HG03469 (cell line): ENCODE results near the gene EXPH5.
"Not testable (repeated sequence)": the region's sequence is repeated elsewhere in the genome, so short reads cannot be mapped to it uniquely, and the experiment has no call there.

ENCODE experiments used
- ATAC-seq: cut with Tn5 transposase; IDR thresholded peaks from one replicate; pipeline ENCODE4 v1.9.1; 2021; ENCODE audit warnings: mild to moderate bottlenecking, moderate library complexity, moderate number of reproducible peaks; ENCODE audit not compliant: unreplicated experiment

EXPH5 gene

DNA sequence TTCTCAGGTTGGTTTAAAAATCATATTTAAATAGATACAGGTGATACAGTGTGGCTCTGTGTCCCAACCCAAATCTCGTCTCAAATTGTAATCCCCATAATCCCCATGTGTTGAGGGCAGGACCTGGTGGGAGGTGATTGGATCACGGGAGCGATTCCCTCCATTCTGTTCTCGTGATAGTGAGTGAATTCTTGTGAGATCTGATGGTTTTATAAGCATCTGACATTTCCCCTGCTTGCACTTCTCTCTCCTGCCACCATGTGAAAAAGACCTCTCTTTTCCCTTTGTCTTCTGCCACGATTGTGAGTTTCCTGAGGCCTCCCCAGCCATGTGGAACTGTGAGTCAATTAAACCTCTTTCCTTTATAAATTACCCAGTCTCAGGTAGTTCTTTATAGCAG is 9.2 kb upstream of the EXPH5 start:
- ATAC-seq: not testable (repeated sequence)

DNA sequence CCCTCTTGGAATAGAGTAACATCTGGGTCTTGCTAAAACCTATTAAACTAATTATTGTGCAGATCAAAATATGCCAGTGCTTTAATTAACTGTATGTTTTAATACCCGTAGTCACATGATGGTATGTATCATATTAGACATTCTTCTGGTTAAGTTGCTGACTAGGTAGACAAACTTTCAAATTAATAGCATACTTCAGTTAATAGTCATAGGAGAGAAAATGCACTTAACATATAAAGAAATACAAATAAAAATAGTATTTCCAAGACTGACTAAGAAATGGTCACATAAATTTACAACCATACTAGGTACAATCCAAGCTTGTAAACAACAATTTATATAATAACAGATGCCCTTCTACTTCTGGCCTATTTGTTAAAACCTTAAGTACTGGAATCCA is 7.6 kb upstream of the EXPH5 start:
- ATAC-seq: no peak

DNA sequence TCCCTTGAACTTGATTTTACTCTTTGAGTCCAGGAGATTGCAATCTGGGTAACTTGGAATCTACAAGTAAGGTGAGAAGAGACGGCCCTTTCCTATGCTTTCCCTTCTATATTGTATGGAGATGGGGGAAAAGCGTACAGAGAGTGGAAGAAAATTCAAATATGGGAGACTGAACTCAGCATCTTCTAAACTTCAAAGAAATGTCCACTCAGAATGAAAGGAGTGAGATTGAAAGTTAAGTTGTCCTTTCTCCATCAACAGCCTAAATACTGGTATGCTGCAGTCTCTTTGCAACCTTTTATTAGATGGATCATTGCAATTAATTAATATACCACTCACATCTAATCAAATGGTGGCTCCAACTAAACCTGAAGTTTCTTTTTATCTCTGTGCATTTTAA is 6.4 kb upstream of the EXPH5 start:
- ATAC-seq: no peak

DNA sequence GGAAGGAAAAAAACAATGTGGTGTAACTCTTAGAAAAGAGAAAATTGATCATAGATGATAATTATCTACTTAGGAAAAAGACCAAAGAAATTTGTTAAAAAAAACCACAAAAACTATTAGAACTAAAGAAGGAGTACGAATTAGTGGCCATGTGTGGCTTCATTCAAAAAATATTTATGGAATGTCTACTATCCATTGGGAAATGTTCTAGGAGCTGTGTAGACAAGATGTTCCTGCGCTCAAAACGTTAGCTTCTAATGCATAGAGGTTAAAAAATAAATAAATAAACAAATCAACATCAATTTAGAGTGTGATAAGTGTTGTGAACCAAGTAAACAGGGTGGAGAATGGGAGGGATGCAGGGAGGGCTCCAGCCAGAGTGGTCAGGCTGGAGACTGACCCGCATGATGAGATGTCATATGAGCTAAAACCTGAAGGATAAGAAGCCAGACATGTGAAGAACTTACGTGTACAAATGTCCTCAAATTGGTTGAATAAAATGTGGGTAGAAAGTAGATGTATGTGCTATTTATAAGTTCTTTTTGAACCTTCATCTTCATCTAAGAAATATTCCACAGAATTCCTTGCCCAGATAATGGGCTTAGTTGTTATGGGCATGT is 4.3 kb upstream of the EXPH5 start:
- no peak for ATAC-seq

DNA sequence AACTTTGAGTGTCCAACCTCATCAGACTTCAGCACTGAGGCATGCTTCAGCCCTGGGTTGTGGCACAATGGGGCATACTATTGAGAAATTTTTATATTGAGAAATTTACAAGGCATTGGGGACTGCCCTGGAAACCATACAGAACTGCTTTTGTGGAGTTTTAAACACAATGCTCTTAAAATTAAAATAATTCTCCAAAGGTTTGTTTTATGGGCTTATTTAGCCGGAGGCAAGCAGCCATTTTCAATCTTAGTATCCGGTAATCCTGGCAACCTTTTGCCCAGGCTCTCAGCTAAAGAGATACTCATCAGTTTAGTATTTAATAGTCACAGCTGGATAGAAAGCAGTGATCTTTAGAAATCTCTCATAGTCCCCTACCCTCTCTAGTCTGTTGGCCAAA is 3.1 kb upstream of the EXPH5 start:
- no peak for ATAC-seq

DNA sequence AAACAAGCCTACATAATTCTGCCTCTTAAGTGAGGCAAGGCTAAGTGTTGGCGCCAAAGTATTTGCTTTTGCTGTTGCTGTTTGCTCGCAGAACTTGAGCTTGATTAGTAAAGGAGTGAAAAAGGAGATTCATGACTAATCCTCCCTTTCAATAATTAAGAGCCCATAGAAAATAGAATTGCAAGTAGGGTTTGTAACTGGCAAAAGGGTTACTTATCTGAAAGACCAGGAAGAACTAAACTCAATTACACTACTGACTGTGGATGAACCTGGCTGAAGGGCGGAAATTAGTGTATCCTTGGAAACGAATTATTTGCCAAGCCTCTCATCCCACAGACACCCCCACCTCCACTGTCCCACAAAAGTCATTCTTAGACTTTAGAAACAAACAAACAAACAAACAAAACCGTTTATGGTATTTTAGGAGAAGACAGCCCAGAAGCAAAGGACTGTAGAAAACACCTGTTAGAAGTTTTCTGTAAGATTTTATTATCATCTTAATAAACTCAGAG is 411 bp upstream of the EXPH5 start:
- no peak for ATAC-seq

DNA sequence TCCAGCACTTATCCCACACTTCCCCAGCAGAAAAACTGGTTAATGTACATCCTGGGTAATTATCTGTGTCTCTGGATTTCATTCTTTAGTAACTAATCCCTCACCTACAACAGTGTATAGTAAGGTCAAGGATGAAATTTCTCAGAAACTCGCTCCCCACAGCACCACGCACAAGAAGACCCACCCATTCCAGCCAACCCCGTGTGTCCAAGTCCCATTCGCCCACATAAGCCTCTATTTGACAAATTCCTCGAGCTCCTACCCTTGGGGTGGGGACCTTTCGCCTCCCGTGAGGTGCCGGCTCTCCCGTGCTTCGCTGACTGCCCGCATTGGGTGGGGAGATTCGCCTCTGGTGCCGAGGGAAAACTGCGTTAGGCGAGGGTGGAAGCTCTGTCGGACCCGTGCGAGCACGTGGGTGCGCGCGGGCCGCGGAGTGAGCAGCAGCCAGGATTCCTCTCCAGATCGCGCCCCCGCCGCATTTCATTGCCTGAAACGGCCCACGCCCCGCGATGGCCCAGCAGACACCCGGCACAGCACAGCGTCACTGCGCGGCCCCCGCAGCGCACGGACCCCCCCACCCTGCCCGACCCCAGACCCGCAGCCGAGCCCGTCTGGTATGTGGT is 866 bp downstream of the EXPH5 start:
- peak; percentile 8 for ATAC-seq

DNA sequence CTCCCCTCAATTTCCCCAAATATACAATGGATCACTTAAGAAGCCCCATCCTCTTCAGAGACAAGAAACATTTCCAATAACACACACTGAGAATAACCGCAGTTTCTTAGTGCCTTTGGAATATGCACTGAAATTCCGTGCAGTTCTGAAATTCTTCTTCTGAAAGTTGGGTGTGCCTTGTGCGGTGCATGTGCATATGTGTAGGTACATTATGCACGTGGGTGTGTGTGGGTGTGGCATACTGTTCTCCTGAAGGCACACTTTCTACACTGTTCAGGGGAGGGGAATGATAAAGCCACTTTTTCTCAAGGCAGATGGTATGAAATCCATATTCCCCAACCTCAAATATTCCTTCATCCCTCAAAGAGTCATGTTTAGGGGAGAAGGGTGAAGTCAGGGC is 1.7 kb downstream of the EXPH5 start:
- no peak for ATAC-seq

DNA sequence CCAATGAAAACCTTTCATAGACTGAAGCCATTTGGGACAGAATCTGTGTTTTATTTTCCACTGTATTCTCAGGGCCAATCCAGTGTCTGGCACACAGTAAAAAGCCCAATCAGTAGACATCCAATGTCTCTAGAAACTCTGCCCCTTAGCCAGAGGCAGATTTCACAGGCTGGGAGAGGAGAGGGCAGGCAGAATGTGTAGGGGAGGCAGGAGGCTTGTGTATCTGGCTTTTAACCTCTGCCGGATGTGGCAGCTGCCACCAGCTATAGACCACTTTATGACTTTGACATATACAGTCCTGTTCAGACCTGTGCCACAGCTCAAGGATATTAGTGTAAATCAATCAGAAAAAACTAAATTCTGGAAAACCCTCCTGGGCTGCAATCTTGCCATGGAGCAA is 4.4 kb downstream of the EXPH5 start:
- no peak for ATAC-seq

DNA sequence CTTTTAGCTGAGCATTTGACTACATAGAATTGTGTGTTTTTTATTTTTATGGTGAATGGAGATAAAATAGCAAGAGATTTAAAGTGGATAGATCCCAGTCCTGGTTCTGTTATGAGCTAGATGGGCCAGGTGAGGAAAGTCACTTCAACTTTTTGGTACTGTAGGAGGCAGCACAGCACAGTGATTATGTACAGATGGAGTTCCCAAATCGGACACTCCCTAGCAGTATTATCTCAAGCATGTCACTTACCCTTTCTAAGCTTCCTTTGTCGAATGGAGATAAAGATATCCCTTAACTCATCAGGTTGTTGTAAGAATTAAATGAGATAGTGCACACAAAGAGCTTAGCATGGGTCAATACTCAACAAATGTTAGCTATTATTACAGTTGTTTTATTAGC is 5.3 kb downstream of the EXPH5 start:
- no peak for ATAC-seq

DNA sequence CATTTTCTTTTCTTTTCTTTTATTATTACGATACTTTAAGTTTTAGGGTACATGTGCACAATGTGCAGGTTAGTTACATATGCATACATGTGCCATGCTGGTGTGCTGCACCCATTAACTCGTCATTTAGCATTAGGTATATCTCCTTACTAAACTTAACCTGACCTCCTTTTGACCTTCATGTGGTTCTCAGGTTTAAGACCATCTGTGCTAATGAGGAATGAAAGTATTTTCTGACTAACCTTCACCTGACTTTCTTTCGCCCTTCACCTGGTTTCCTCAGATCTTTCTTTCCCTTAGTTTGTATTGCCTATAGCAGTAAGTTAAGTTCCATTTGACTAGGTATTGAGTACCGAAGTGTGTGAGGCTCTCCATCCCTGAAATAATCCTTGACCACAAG is 6.5 kb downstream of the EXPH5 start:
- no peak for ATAC-seq

DNA sequence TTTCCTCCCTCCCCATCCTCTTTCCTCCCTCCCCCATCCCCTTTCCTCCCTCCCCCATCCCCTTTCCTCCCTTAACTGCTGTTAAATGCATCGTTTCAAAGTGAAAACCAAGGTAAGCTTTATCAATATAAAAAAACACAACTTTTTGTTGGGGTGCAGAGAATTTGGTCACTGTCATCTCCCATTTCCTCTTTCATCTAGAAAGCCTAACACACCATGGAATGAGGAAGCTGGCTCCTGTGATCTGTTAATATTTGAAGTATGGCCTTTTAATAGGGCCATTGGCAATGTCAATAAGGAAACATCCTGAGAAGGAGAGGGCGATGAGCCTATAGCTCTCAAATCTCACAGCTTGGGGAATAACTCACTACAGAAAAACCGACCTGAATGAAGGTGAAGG is 7.0 kb downstream of the EXPH5 start:
- ATAC-seq: no peak

DNA sequence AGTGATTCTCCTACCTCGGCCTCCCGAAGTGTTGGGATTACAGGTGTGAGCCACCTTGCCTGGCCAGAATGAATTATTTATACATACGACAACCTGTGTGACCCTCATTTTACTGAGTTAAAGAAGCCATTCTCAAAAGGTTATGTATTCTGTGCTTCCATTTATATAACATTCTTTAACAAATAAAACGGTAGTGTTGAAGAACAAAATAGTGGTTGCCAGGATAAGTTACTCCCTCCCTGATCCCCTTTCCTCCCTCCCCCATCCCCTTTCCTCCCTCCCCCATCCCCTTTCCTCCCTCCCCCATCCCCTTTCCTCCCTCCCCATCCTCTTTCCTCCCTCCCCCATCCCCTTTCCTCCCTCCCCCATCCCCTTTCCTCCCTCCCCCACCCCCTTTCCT is 7.4 kb downstream of the EXPH5 start:
- ATAC-seq: not testable (repeated sequence)

DNA sequence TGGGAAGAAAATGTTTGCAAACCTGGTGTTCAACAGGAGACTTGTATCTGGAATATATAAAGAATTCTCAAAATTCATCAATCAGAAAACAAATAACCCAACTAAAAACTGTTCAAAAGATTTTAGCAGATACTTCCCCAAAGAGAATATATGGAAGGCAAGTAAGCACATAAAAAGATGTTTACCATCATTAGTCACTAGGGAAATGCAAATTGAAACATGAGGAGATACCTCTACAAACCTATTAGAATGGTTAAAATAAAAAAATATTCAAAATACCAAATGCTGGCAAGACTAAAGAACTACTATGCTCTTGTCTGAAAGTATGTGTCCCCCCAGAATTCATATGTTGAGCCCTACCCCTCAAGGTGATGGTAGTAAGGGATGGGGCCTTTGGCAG is 8.6 kb downstream of the EXPH5 start:
- ATAC-seq: no peak

DNA sequence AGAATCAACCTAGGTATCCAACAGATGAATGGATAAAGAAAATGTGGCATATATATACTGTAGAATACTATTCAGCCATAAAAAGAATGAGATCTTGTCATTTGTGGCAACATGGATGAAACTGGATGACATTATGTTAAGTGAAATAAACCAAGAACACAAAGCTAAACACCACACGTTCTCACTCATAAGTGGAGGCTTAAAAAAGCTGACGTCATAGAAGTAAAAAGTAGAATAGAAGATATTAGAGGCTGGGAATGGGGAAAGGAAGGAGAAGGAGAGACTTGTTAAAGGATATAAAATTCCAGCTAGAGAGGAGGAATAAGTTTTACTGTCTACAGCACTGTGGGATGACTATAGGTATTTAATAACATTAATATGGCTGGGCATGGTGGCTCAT is 12.9 kb downstream of the EXPH5 start:
- no peak for ATAC-seq

DNA sequence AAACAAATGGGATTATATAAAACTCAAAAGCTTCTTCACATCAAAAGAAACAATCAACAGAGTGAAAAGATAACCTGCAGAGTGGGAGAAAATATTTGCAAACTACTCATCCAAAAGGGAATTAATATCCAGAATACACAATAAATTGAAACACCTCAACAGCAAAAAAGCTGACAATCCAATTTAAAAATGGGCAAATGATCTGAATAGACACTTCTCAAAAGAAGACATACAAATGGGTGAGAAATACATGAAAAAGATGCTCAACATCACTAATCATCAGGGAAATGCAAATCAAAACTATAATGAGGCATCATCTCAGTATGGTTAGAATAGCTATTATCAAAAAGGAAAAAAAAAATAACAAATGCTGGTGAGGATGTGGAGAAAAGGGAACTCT is 13.5 kb downstream of the EXPH5 start:
- no peak for ATAC-seq

DNA sequence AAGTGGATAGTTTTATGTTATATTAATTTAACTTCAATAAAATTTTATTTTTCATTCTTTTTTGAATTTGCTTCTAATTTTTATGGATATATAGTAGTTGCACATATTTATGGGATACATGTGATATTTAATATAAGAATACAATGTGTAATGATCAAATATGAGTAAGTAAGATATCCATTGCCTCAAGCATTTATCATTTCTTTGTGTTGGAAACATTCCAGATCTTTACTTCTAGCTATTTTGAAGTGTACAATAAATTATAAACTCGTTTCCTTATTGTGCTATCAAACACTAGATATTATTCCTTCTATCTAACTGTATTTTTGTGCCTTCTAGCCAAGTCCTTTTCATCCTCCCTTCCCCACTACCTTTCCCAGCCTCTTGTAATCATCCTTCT is 17.0 kb downstream of the EXPH5 start:
- no peak for ATAC-seq

DNA sequence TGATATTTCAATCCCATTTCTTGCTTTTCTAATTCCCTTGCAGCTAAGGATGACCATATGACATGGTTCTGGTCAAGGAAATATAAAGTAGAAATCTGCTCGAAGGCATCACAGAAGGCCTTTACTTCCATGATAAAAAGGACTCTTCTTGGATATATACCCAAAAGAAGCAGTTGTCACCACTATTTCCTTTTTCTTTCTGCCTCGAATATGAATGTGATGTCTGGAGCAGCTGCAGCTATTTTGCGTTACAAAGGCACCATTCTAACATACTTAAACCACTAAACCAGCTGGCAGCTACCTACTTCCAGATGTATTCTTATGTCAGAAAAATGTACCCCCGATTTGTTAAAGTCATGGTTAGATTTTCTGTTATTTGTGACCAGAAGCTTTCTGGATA is 18.9 kb downstream of the EXPH5 start:
- no peak for ATAC-seq

DNA sequence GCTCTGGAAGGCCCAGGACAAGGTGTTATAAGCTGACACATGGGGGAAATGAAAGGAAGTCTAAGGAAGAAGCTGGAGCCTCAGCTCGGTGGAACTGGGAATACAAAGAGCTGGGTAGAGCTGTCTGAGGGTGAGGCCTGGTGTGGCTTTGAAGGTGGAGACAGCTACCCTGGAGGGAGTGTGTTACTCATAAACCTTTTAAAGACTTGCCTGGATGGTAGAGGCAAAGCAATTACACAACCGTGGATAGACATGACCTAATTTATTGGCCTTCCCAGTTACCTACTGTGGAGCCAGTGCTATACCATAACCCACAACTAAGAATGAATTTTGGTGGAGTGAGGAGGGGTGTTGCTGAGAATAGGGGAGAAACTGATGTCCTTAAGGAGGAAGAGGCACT is 22.6 kb downstream of the EXPH5 start:
- ATAC-seq: no peak

DNA sequence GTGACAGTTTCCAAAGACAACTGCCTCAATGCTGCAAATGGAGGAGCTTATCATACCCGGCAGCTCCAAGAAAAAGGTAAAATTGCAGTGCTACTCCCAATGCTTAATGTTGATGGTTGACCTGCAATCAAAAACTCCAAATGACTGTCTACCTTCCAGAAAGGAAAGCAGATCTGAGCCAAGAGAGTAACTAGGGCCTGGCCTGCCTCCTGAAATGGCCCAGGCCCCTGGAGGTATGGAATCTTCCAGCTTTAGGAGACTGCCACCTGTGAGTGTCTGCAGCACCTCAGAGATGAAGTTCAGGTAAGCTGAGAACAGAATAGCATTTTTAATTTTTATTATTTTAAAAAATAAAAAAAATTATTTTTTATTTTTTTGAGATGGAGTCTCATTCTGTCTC is 23.7 kb downstream of the EXPH5 start:
- ATAC-seq: no peak

DNA sequence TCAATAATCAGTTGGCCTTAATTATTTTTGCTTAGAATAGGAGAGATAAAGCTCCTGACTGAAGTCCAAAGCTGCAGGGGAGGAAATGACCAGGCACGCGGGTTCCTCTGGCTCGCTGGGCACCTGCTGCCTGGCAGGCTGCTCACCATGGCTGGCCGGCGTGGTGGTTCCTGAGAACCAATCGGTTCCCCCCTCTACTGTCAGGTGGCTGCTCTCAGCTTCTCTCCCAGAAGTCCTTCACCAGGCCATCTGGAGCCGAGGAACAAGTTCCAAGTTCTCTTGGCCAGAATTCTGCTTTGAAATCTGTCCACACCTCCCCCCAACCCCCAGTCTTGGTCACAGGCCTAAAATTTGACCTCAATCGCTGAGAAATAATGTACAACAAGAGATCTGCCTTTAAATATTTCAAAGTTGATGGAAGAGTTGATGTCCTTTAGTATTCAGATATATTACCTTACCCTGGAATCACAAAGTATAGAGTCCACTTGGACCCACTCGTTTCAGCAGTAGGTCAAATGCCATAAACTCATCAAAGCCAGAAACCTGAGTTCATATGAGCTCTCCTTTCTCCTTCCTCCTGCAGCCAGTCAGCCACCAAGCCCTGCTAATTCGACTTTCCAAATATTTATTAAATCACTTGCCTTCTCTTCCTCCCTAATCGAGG is 25.2 kb downstream of the EXPH5 start:
- ATAC-seq: no peak

DNA sequence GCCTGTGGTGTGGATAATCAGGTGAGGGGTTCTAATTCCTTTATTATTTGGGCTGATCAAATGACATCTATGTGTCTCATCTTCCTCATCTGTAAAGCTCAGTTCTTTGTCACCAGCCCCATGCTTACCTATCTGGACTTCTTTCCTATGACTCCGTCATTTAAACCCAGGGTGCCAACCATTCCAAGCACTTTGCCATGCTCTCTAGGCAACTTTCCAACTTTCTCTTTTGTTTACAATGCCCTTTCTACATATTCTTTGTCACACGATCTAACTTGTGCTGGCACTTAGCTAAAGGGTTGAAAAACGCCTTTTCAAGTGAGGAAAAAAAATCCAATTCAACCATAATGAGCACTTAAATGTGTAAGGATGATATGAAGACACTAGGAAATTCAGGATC is 27.9 kb downstream of the EXPH5 start:
- no peak for ATAC-seq
